SK-N-MC (cell line): ENCODE results near the gene OMA1.

Experiments
- EZH2 ChIP-seq: fragments of 200-600 bp; sonication (generic); IDR thresholded peaks from one replicate; pipeline ENCODE4 v1.6.1; 2017; ENCODE audit warnings: antibody characterized with exemption
- POLR2AphosphoS5 ChIP-seq: IDR thresholded peaks from 2 replicates; pipeline ENCODE4 v1.6.1; 2012; ENCODE audit warnings: mild to moderate bottlenecking, low read depth, low read length, borderline replicate concordance

GRCh38 chr1:58528518-58528917 lies 18.0 kb downstream of the OMA1 start:
- TF ChIP-seq EZH2 (no peak), POLR2AphosphoS5 (no peak)
